AG04449 (cell line): ENCODE results near the gene P2RY2.

ENCODE experiments used
- CTCF ChIA-PET: fragments of 350-600 bp; formaldehyde crosslinking; extraction: SDS; loops from one replicate; lab custom pipeline; 2021; ENCODE audit warnings: antibody characterized with exemption; lab: Yijun Ruan, JAX
- POLR2A ChIA-PET: fragments of 400-600, 350-600 bp; formaldehyde crosslinking; extraction: SDS; loops from one replicate; lab custom pipeline; 2020; ENCODE audit warnings: antibody characterized with exemption, inconsistent platforms; lab: Yijun Ruan, JAX
- DNase-seq: peaks from one replicate; pipeline ENCODE4 v3.0.0-alpha.2; 2010; ENCODE audit warnings: low read depth, low spot score
- H3K4me3 ChIP-seq: 2 replicates; pipeline ENCODE4 v1.5.1; 2011; ENCODE audit warnings: low read depth, mild to moderate bottlenecking, control low read depth, low read length
- CTCF ChIP-seq: IDR thresholded peaks from one replicate; pipeline ENCODE4 v1.5.1; 2011; ENCODE audit warnings: mild to moderate bottlenecking, moderate library complexity, low read length, control low read depth, inconsistent platforms; ENCODE audit not compliant: insufficient read depth; ENCODE audit errors: missing control alignments

The P2RY2 gene

GRCh38 chr11:73243093-73243485 lies 25.0 kb downstream of the P2RY2 start:
- no peak overlapping the region for H3K4me3 ChIP-seq
- POLR2A ChIA-PET = no interaction called here
- DNase-seq = no peak
- CTCF ChIA-PET = interaction anchor here (0.5 to 12.9 kb wide), 31 partner anchors 10 to 557 kb away, joined by 3 to 210 read pairs (median 8); partner anchors contain the start of gene P2RY6
- TF ChIP-seq CTCF = no peak

- H3K4me3 ChIP-seq = no peak overlapping the region
- DNase-seq = no peak
- TF ChIP-seq CTCF = no peak
- ChIA-PET POLR2A (interaction anchor here (0.6 kb wide), 2 partner anchors 257 to 415 kb away, joined by 3 read pairs; no protein-coding TSS in a partner anchor), CTCF (interaction anchor here (0.8 to 12.9 kb wide), 18 partner anchors 8 to 521 kb away, joined by 3 to 210 read pairs (median 8); partner anchors contain the start of gene P2RY6)
Measured at GRCh38 chr11:73244589-73245240, 26.6 kb downstream of the P2RY2 start.

- no peak for TF ChIP-seq CTCF
- H3K4me3 ChIP-seq = no peak overlapping the region
- DNase-seq = no peak
- ChIA-PET CTCF (interaction anchor here (0.6 to 12.9 kb wide), 14 partner anchors 10 to 520 kb away, joined by 3 to 210 read pairs (median 8); no protein-coding TSS in a partner anchor), POLR2A (no interaction called here)
Measured at GRCh38 chr11:73245461-73245860, 27.4 kb downstream of the P2RY2 start.

- ChIA-PET POLR2A (no interaction called here), CTCF (interaction anchor here (0.6 to 12.9 kb wide), 9 partner anchors 9 to 562 kb away, joined by 3 to 210 read pairs (median 6); no protein-coding TSS in a partner anchor)
- DNase-seq = no peak
- H3K4me3 ChIP-seq = no peak overlapping the region
- TF ChIP-seq CTCF = no peak
Measured at GRCh38 chr11:73246303-73246702, 28.2 kb downstream of the P2RY2 start.

GRCh38 chr11:73248526-73249185 lies 30.6 kb downstream of the P2RY2 start:
- POLR2A ChIA-PET = no interaction called here
- no peak for DNase-seq
- CTCF ChIA-PET = interaction anchor here (0.6 to 1.6 kb wide), 4 partner anchors 8 to 41 kb away, joined by 3 to 6 read pairs (median 4); no protein-coding TSS in a partner anchor
- H3K4me3 ChIP-seq = no peak overlapping the region
- TF ChIP-seq CTCF = no peak

GRCh38 chr11:73249304-73249703 lies 31.2 kb downstream of the P2RY2 start:
- TF ChIP-seq CTCF = no peak
- CTCF ChIA-PET = interaction anchor here (0.9 to 1.6 kb wide), 3 partner anchors 9 to 40 kb away, joined by 3 to 6 read pairs (median 4); no protein-coding TSS in a partner anchor
- no peak overlapping the region for H3K4me3 ChIP-seq
- POLR2A ChIA-PET = no interaction called here
- DNase-seq = no peak
